ENCODE data around the gene DCBLD1.

DCBLD1 gene

GRCh38 chr6:117552618-117553017, 70.1 kb downstream of the DCBLD1 start:
- Histone ChIP-seq H3K79me2 (ENCODE audit: insufficient read depth, low read length) (no peaks in the 10 kb centered on the region), H3K27me3 (ENCODE audit: insufficient read depth, low read length) (no peaks in the 10 kb centered on the region), H3K36me3 (ENCODE audit: insufficient read depth, low read length) (no peaks in the 10 kb centered on the region), H2AFZ (ENCODE audit: low read length) (no peak overlapping the region), H3K4me2 (ENCODE audit: low read length) (no peak overlapping the region), H4K20me1 (ENCODE audit: insufficient read depth, low read length) (no peaks in the 10 kb centered on the region), H3K4me1 (ENCODE audit: insufficient read depth, low read length, severe bottlenecking) (peaks cover 39% of the 10 kb centered on the region), H3K9me3 (ENCODE audit: low read length) (no peaks in the 10 kb centered on the region), H3F3A (ENCODE audit: insufficient read depth, low read length) (no peaks in the 10 kb centered on the region; the same call in 1 of the 2 replicates), H3K9ac (ENCODE audit: low read length) (no peak overlapping the region), H3K4me3 (ENCODE audit: low read depth, low read length, poor library complexity, severe bottlenecking) (no peak overlapping the region), H3K9me2 (ENCODE audit: low read depth, low read length) (no peaks in the 10 kb centered on the region), H3K27ac (ENCODE audit: low read depth, low read length, poor library complexity, severe bottlenecking) (no peak overlapping the region)
- TF ChIP-seq, protein P1, sequence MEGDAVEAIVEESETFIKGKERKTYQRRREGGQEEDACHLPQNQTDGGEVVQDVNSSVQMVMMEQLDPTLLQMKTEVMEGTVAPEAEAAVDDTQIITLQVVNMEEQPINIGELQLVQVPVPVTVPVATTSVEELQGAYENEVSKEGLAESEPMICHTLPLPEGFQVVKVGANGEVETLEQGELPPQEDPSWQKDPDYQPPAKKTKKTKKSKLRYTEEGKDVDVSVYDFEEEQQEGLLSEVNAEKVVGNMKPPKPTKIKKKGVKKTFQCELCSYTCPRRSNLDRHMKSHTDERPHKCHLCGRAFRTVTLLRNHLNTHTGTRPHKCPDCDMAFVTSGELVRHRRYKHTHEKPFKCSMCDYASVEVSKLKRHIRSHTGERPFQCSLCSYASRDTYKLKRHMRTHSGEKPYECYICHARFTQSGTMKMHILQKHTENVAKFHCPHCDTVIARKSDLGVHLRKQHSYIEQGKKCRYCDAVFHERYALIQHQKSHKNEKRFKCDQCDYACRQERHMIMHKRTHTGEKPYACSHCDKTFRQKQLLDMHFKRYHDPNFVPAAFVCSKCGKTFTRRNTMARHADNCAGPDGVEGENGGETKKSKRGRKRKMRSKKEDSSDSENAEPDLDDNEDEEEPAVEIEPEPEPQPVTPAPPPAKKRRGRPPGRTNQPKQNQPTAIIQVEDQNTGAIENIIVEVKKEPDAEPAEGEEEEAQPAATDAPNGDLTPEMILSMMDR (IDR thresholded peaks at IDR 0.05; ENCODE audit: low read length), result no peak
- no peak for TF ChIP-seq EZH2 (IDR thresholded peaks at IDR 0.05; ENCODE audit: borderline replicate concordance, low read length)

GRCh38 chr6:117553142-117553541, 70.7 kb downstream of the DCBLD1 start:
- Histone ChIP-seq H4K20me1 (ENCODE audit: insufficient read depth, low read length) (no peaks in the 10 kb centered on the region), H3K4me2 (ENCODE audit: low read length) (no peak overlapping the region), H3K27me3 (ENCODE audit: insufficient read depth, low read length) (no peaks in the 10 kb centered on the region), H3K9ac (ENCODE audit: low read length) (no peak overlapping the region), H3K9me3 (ENCODE audit: low read length) (no peaks in the 10 kb centered on the region), H3K79me2 (ENCODE audit: insufficient read depth, low read length) (no peaks in the 10 kb centered on the region), H2AFZ (ENCODE audit: low read length) (no peak overlapping the region), H3K9me2 (ENCODE audit: low read depth, low read length) (no peaks in the 10 kb centered on the region), H3K4me3 (ENCODE audit: low read depth, low read length, poor library complexity, severe bottlenecking) (no peak overlapping the region), H3K27ac (ENCODE audit: low read depth, low read length, poor library complexity, severe bottlenecking) (no peak overlapping the region), H3K4me1 (ENCODE audit: insufficient read depth, low read length, severe bottlenecking) (peaks cover 34% of the 10 kb centered on the region), H3K36me3 (ENCODE audit: insufficient read depth, low read length) (no peaks in the 10 kb centered on the region), H3F3A (ENCODE audit: insufficient read depth, low read length) (no peaks in the 10 kb centered on the region; the same call in 1 of the 2 replicates)
- TF ChIP-seq, protein P1 (IDR thresholded peaks at IDR 0.05; ENCODE audit: low read length), result no peak
- TF ChIP-seq EZH2 (IDR thresholded peaks at IDR 0.05; ENCODE audit: borderline replicate concordance, low read length), result no peak

DNA sequence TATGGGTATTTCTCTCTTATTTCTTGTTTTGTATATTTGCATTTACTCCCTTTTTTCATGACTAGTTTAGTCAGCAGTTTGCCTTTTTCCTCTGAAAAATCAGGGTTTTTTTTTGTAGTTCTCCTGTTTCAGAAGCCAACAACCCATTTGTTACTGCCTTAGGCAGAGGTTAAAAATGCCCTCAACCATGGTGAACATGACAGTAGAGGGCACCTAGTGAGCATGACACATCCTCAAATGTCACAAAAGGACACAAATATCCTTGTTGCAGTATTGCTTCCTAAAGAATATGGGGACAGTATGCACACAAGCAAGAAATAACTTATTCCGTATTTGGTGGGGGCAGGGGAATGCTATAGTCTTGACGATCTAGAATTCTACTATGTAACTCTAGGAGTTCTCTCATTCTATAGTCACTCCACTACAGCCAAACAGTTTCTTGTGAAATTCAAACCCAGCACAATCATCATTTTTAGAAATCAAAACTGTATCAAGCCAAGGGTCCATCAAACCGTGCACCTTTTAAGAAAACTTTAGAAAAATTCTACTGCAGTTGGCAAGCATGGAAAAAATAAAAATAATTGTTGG, 72.9 kb downstream of the DCBLD1 start:
- Histone ChIP-seq H2AFZ (ENCODE audit: low read length) (no peak overlapping the region), H3K27ac (ENCODE audit: low read depth, low read length, poor library complexity, severe bottlenecking) (no peak overlapping the region), H3K4me2 (ENCODE audit: low read length) (no peak overlapping the region), H3K9me3 (ENCODE audit: low read length) (no peaks in the 10 kb centered on the region), H3K9me2 (ENCODE audit: low read depth, low read length) (no peaks in the 10 kb centered on the region), H3K36me3 (ENCODE audit: insufficient read depth, low read length) (no peaks in the 10 kb centered on the region), H3K79me2 (ENCODE audit: insufficient read depth, low read length) (no peaks in the 10 kb centered on the region), H4K20me1 (ENCODE audit: insufficient read depth, low read length) (no peaks in the 10 kb centered on the region), H3F3A (ENCODE audit: insufficient read depth, low read length) (no peaks in the 10 kb centered on the region; the same call in 1 of the 2 replicates), H3K4me3 (ENCODE audit: low read depth, low read length, poor library complexity, severe bottlenecking) (no peak overlapping the region), H3K4me1 (ENCODE audit: insufficient read depth, low read length, severe bottlenecking) (peaks cover 11% of the 10 kb centered on the region), H3K27me3 (ENCODE audit: insufficient read depth, low read length) (no peaks in the 10 kb centered on the region), H3K9ac (ENCODE audit: low read length) (no peak overlapping the region)
- no peak for TF ChIP-seq EZH2 (IDR thresholded peaks at IDR 0.05; ENCODE audit: borderline replicate concordance, low read length)
- TF ChIP-seq, protein P1 (IDR thresholded peaks at IDR 0.05; ENCODE audit: low read length), result no peak

All from OCI-LY1 (cell line).